Activated T-helper 1 cell treated with anti-CD3 and anti-CD28 coated beads, Interleukin-12 subunit alpha, Interleukin-12 subunit beta, Interleukin-2, Interleukin-4 antibody, amounts not matched to agents 30 ng/mL and 10 ng/mL and 1 ng/mL, durations not matched to agents 14 hours and 24 hours and 36 hours (primary cell): ENCODE results near the gene GRIN2A. TPM values are rescaled to one million over a fixed set of nuclear protein-coding genes. Genes with fewer than 3 reads are reported as not detected.

Experiments used
- DNase-seq: peaks from one replicate; pipeline ENCODE4 v3.0.0; 2021; ENCODE audit warnings: low spot score
- H3K27ac Mint-ChIP-seq: one replicate; pipeline ENCODE4 v1.8.0; 2021; ENCODE audit warnings: mild to moderate bottlenecking, mixed read lengths
- H3K27me3 Mint-ChIP-seq: one replicate; pipeline ENCODE4 v1.8.0; 2022; ENCODE audit warnings: mild to moderate bottlenecking, moderate library complexity, mixed read lengths; ENCODE audit not compliant: insufficient read depth
- H3K36me3 Mint-ChIP-seq: one replicate; pipeline ENCODE4 v1.8.0; 2021; ENCODE audit warnings: low read depth, mixed read lengths
- H3K4me1 Mint-ChIP-seq: one replicate; pipeline ENCODE4 v1.8.0; 2021; ENCODE audit warnings: low read depth, mixed read lengths
- H3K4me3 Mint-ChIP-seq: one replicate; pipeline ENCODE4 v1.8.0; 2021; ENCODE audit warnings: mild to moderate bottlenecking, moderate library complexity, mixed read lengths
- H3K9me3 Mint-ChIP-seq: one replicate; pipeline ENCODE4 v1.8.0; 2021; ENCODE audit warnings: mixed read lengths
- intact Hi-C: fragments of 100-400 bp; cut with micrococcal nuclease; formaldehyde crosslinking; loops from one replicate; pipeline ENCODE4 v1.15.1; 2024
- total RNA-seq: library from RNA; stranded (reverse); gene quantifications from 2 replicates; pipeline ENCODE4 v1.2.3, GENCODE V29; 2022

GRIN2A gene
- total RNA-seq, 1 donor from 2014 or later: not detected

DNA sequence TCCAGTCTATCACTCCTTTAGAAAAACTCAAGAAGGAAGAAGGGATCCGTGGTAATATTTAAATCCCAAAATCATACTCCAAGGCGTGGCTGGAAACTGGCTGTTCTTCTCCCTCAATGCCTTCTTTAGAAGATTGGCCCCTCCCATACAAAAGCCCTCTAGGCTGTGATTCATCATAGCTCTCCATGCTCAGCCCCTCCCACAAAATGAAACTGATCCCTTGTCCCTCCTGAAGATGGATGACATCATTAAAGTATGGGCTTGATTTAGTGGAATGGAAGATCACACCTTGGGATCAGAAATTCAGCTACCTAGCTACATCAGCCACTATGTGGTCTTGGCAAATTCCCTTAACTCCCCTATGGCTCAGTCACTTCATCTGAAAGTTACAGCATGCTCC is 4.1 kb downstream of the GRIN2A start:
- H3K4me1 Mint-ChIP-seq: no peaks in the 10 kb centered on the region
- H3K27ac Mint-ChIP-seq: no peak overlapping the region
- intact Hi-C loops: no loop called here

DNA sequence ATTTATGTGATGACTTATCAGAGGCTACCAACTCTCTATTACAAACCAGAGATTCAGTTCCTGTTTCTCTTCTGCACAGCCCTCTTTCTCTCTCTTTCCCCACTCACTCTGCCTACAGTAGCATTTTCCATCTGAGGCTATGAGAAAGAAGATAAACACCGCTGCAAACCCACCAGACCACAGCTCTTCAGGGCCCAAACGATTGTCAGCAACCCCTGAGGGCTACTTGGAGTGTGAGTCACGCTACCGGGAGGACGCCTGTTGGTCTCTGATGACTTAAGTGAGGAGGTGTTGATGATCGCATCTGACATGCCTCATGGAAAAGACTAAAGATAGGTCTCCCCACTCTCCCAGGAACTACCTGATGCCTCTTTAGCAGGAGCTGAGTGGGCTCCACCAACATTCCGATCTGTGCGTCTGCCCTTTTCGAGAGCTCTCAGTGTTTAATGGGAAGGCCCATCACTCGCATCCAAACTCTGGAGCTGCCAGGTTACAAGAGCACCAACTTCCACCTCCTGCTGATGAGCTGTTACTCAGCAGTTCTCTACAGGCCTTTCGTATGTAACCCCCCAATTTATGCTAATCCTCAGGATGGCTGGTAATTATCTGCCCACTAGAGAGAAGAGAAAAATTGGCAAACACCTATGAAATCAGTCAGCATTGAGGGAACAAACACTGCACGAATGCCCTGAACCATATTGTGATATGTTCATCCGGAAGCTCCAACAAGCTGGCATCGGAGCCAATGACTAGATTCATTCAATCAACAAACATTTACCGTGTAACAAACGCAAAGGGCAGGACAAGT is 9.2 kb downstream of the GRIN2A start:
- DNase-seq: no peak
- intact Hi-C loops: no loop called here
- no peaks in the 10 kb centered on the region for H3K36me3 Mint-ChIP-seq
- no peaks in the 10 kb centered on the region for H3K4me1 Mint-ChIP-seq
- H3K27me3 Mint-ChIP-seq: peaks cover 4% of the 10 kb centered on the region
- no peaks in the 10 kb centered on the region for H3K9me3 Mint-ChIP-seq
- no peak overlapping the region for H3K27ac Mint-ChIP-seq
- H3K4me3 Mint-ChIP-seq: no peak overlapping the region

More for the DNA sequence above, 4.1 kb downstream of the GRIN2A start:
- no peak for DNase-seq
- no peak overlapping the region for H3K4me3 Mint-ChIP-seq
- H3K36me3 Mint-ChIP-seq: no peaks in the 10 kb centered on the region
- peaks cover 17% of the 10 kb centered on the region for H3K27me3 Mint-ChIP-seq
- H3K9me3 Mint-ChIP-seq: no peaks in the 10 kb centered on the region

DNA sequence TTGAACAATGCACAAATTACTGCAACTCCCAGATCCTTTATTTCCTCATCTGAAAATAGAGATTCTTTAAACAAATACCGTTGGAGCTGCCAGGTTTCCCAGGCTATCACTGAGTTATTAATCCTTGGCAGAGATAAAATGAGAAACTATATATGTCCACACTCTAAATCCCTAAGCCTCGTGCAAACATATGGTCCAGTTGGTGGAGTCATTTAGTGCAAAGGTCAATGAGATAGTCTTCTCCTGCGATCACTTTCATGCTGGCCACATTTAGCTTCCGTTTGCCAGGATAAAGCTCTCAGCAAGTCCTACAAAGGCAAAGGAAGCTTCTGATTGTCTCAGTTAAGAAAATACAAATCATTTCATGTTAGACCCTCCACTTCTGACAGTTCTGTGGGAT is 11.0 kb downstream of the GRIN2A start:
- H3K27me3 Mint-ChIP-seq: peaks cover 4% of the 10 kb centered on the region
- no peaks in the 10 kb centered on the region for H3K36me3 Mint-ChIP-seq
- intact Hi-C loops: no loop called here
- H3K27ac Mint-ChIP-seq: no peak overlapping the region
- H3K4me1 Mint-ChIP-seq: no peaks in the 10 kb centered on the region
- DNase-seq: no peak
- H3K4me3 Mint-ChIP-seq: no peak overlapping the region
- no peaks in the 10 kb centered on the region for H3K9me3 Mint-ChIP-seq

DNA sequence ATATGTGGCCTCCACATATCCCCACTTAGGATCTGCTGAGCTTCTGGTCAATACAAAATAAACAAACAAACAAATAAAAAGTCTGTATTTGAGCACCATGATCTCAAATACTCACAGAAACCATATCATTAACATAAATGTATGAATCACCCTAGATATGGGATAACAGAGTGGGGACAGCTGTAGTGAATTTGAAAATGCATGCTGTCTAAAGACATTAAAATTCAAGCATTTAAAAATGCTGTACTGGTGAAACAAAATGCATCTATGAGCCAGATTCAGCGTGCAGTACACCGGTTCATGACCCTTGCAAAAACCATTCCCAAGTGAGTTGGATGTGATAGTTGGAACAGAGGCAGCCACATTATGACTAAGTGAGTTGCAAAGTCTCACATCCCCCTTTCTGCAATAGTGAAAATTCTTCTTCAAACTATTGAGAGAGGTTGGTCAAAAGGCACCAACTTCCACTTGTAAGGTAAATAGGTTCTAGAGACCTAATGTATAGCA is 12.3 kb downstream of the GRIN2A start:
- Mint-ChIP-seq H3K9me3 (no peaks in the 10 kb centered on the region), H3K4me1 (no peaks in the 10 kb centered on the region), H3K4me3 (no peak overlapping the region), H3K27me3 (peaks cover 4% of the 10 kb centered on the region), H3K27ac (no peak overlapping the region), H3K36me3 (no peaks in the 10 kb centered on the region)
- intact Hi-C loops: no loop called here
- no peak for DNase-seq

DNA sequence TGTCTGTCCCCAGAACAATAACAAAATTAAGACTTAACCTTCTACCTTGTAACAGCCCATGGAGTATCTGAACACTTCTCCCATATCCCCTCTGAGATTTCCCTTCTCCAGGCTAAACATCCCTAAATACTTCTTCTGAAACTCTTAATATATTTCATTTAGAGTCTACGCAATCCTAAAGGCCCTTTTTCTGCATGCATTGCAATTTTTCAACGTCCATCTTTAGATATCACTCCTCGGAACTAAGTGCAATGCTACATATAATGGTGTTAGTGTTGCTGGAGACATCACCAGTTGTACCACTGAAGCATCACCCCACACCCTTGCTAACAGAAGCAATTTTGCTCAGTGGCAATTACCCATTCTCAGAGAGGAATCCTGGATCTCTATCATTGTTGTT is 13.2 kb downstream of the GRIN2A start:
- Mint-ChIP-seq H3K4me1 (no peaks in the 10 kb centered on the region), H3K27me3 (peaks cover 3% of the 10 kb centered on the region), H3K9me3 (no peaks in the 10 kb centered on the region), H3K4me3 (no peak overlapping the region), H3K36me3 (no peaks in the 10 kb centered on the region), H3K27ac (no peak overlapping the region)
- DNase-seq: no peak
- intact Hi-C loops: no loop called here

DNA sequence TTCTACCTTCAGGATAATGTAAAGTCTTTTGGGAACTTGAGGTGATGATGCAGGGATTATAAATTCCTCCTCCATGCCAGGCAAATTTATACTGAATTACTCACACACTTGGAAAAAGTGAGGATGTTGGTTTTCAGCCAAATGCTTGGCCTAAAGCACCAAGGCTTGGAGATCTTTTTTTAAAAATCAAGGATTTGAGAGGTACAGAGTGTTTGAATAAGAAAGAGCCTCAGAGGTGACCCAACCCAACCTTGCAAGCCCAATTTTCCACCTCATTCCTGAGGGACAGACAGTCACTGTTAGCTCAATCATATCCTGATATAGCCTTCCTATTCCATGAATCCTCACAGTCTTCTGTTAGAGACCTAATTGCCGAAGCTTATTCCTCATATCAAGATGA is 14.0 kb downstream of the GRIN2A start:
- DNase-seq: no peak
- peaks cover 3% of the 10 kb centered on the region for H3K27me3 Mint-ChIP-seq
- H3K27ac Mint-ChIP-seq: no peak overlapping the region
- H3K9me3 Mint-ChIP-seq: no peaks in the 10 kb centered on the region
- H3K36me3 Mint-ChIP-seq: no peaks in the 10 kb centered on the region
- H3K4me3 Mint-ChIP-seq: no peak overlapping the region
- no peaks in the 10 kb centered on the region for H3K4me1 Mint-ChIP-seq
- intact Hi-C loops: no loop called here

DNA sequence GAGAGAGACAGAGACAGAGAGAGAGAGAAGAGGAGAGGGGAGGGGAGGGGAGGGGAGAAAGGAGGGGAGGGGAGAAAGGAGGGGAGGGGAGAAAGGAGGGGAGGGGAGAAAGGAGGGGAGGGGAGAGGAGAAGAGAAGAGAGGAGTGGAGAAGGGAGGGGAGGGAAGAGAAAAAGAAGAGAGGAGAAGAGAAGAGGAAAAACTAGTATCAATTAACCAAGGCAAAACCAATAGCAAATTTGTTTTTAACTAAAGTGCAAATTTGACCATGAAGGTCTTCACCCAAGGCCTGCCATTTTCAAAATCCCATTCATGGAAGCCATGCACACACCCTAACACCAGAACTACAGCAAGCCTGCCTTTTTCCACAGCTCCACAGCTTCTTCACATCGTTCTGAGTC is 16.6 kb downstream of the GRIN2A start:
- Mint-ChIP-seq H3K27me3 (no peaks in the 10 kb centered on the region), H3K4me1 (no peaks in the 10 kb centered on the region), H3K36me3 (no peaks in the 10 kb centered on the region), H3K4me3 (no peak overlapping the region), H3K9me3 (no peaks in the 10 kb centered on the region), H3K27ac (no peak overlapping the region)
- intact Hi-C loops: no loop called here
- DNase-seq: no peak

DNA sequence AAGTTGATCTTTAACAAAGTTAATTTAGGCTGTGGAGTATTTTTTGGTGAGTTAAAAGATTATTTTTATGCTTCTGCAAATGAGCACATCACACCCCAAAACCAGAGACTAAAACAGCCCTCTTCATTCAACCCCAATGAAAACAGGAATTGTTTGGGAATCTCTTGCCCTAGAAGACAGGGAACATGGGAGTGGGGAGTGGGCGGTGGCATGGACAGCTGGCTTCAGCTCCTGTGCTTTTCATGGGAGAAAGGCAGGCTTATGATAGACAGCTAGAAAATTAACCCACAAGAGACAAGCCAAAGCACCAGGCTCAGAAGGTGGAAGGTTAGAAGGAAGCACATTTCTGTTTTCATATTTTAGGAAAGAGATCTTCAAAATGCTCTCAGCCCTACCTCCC is 19.2 kb downstream of the GRIN2A start:
- no peak overlapping the region for H3K27ac Mint-ChIP-seq
- no peaks in the 10 kb centered on the region for H3K9me3 Mint-ChIP-seq
- no peaks in the 10 kb centered on the region for H3K36me3 Mint-ChIP-seq
- intact Hi-C loops: no loop called here
- no peaks in the 10 kb centered on the region for H3K27me3 Mint-ChIP-seq
- no peaks in the 10 kb centered on the region for H3K4me1 Mint-ChIP-seq
- no peak overlapping the region for H3K4me3 Mint-ChIP-seq
- DNase-seq: no peak

DNA sequence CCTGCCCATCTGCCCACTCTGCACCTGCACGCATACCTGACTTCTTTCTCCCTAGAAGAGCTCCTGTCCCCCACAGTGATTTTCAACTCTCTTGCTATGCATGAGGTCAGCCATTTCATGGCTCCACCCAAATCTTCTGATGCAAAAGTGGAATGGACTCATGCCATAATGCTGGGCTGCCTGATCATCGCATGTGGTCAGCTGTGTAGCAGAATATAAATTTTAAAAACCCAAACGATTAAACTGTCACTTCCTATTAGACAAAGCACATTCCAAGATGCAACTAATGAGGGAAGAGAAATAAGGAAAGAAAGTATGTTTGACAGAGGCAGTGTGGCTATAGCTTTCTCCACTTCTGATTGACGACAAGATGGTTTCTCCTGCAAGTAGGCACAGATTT is 26.1 kb downstream of the GRIN2A start:
- Mint-ChIP-seq H3K9me3 (peaks cover 2% of the 10 kb centered on the region), H3K27ac (no peak overlapping the region), H3K27me3 (no peaks in the 10 kb centered on the region), H3K4me3 (no peak overlapping the region), H3K36me3 (no peaks in the 10 kb centered on the region), H3K4me1 (no peaks in the 10 kb centered on the region)
- DNase-seq: no peak
- intact Hi-C loops: no loop called here

DNA sequence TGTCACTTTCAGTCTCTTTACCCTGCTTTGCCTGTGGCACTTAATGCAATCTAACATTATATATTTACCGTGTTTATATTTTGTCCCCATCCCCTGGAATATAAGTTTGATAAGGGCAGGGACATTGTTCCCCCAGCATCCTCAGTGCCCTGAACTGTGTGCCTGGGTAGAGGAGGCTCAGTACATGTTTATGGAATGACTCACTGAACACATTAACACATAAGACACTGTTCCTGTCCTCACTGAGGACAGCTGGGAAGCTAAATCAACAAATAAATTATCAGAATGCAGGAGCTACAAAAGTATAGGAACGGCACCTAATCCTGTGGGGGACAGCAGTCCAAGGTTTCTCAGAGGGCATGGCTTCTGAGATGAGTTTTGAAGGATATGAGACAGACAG is 27.8 kb downstream of the GRIN2A start:
- DNase-seq: no peak
- Mint-ChIP-seq H3K36me3 (no peaks in the 10 kb centered on the region), H3K4me3 (no peak overlapping the region), H3K27me3 (no peaks in the 10 kb centered on the region), H3K9me3 (peaks cover 2% of the 10 kb centered on the region), H3K4me1 (no peaks in the 10 kb centered on the region), H3K27ac (no peak overlapping the region)
- intact Hi-C loops: no loop called here

DNA sequence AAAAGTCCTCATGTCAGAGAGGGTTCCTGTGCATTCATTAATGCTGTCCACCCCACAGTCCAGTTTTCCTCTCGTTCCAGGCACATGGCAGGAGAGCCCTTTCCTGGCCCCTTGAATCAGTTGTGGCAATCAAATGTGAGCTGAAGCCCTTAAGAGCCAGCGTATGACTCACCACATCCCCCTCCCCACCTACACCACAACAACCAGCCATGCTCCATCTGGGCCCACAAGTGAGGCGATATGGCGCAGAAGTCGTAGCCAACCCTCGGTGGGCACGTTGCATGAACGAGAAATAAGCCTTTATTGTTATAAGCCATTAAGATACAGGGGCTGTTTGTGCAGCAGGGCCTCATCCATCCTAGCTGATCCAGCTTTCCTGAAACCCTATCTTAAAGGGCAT is 28.2 kb downstream of the GRIN2A start:
- Mint-ChIP-seq H3K4me1 (no peaks in the 10 kb centered on the region), H3K27me3 (no peaks in the 10 kb centered on the region), H3K27ac (no peak overlapping the region), H3K4me3 (no peak overlapping the region), H3K9me3 (peaks cover 2% of the 10 kb centered on the region), H3K36me3 (no peaks in the 10 kb centered on the region)
- DNase-seq: no peak
- intact Hi-C loops: no loop called here

DNA sequence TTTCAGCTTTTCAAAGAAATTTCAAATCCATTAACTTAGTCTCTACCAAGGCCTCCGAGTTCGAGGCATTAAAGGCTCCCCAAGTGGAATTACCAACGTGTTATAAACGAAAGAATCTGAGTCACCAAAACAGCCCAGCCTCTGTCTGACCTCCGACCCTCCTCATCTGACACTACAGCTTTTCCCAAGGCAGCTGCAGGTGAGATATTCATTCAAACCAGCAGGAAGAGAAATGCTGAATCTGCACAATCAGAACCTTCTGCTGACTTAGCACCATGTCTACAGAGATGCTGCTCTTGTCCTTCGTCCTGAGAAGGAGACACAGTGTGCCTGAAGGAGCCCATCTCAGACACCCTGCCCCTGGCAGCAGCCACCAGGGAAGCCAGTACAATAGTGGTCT is 30.5 kb downstream of the GRIN2A start:
- Mint-ChIP-seq H3K4me1 (no peaks in the 10 kb centered on the region), H3K9me3 (peaks cover 2% of the 10 kb centered on the region), H3K27ac (no peak overlapping the region), H3K4me3 (no peak overlapping the region), H3K27me3 (no peaks in the 10 kb centered on the region), H3K36me3 (no peaks in the 10 kb centered on the region)
- no peak for DNase-seq
- intact Hi-C loops: no loop called here

DNA sequence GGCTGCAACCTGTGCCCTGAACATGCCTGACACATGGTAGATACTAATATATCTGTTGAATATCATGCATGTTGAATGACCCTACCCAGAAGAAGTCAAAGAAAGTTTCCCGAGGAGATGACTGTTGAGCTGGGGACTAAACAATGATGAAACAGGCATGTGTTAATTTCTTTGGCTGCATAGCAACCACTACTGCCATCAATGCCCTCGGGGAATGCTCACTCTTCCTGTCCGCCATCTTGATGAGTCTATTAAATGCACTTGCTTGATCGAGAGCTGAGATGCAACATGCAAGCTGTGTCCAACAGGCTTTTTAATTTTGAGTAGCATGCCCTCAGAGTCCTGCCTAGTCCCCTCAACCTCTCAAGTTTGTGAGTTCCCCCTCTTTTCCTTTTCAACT is 31.3 kb downstream of the GRIN2A start:
- Mint-ChIP-seq H3K4me1 (no peaks in the 10 kb centered on the region), H3K27me3 (no peaks in the 10 kb centered on the region), H3K27ac (no peak overlapping the region), H3K4me3 (no peak overlapping the region), H3K36me3 (no peaks in the 10 kb centered on the region), H3K9me3 (peaks cover 2% of the 10 kb centered on the region)
- DNase-seq: no peak
- intact Hi-C loops: no loop called here
